A549 treated with RU486 at 1 μM for 4 hours (cell line): ENCODE data around the gene AMPD3. TPM values are rescaled to one million over a fixed set of nuclear protein-coding genes. Genes with fewer than 3 reads are reported as not detected.

ENCODE experiments used
- total RNA-seq: library from RNA; stranded (reverse); fragments of 200-300 nt; extraction: Qiagen RNA extraction; gene quantifications from 5 replicates; pipeline ENCODE4 v1.2.3, GENCODE V29; 2022; ENCODE audit warnings: low read depth

AMPD3 gene
- total RNA-seq, result 5.6 to 10.0 TPM (median 8.2 TPM) in 5 replicates

DNA sequence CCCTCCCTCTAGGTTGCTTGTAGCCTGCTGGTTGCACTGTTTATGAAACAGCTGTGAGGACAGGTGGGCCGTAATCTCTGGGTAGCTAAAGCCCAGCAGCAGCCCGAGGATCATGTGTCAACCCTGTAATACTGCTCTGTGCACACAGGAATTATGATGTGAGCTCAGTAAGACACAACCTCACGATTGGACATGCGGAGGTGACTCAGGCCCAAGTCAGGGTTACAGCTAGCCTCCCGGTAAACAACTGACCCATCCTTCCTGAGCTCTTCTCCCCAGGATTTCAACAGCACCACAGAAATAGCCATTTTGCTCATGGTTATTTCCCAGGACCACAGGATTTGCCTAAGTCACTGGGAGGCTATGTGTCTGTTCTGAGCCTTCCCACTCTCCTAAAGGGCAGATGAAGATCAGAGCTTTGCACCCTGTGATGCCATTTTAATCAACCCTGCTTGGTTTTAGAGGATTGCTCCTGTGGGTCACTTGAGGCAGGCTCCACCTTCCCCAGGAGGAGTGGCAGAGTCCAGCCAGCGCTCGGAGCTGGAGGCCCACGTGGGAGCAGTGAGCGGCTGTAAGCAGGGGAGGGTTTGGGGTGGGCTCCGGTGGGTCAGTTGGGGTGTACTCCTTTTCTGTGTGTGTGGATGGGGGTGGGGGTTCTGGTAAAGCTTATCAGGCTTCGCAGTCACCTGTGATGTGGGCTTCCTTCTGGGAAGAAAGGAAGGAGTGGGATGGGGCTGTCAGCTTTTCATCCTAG lies at the start of gene AMPD3:
Gene AMPD3 (plus strand): TSS at position 387 of the 754 bp plus-strand sequence. CDS start 6,256 bp downstream, outside the sequence.

DNA sequence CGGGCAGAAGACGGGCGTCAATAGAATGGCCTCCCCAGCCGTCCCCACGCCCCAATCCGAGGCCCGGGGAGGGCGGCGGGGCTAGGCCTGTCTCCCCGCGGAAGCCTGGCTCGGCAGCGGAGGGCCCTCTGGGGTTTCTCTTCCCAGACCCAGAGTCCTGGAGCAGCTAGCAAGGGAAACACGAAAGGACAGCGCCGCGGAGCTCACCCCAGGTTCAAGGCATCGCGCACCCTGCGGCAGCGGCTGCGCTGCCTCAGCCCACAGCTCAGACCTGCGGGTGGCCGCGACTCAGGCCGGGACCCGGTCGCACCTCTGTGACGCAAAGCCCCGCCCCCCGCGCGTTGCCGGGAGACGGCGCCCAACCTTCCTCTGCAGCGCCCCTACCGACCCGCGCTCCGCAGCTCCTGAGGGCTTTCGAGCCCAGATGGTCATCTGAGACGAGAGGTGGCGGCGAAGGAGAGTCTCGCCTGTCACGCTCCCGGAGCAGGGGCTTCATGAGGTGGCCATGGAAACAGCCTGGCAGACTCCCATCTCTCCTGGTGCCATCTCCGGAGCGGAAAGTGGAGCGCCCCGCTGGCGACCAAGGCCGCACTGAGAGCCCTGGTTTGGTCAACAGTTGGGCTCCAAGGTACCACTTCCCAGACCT lies 86.0 kb downstream of the AMPD3 start, which contains the start of gene RNF141:
Gene RNF141 (minus strand): TSS at position 273 of the 646 bp plus-strand sequence. CDS start 7,029 bp downstream, outside the sequence.

Other genes with a start within 250 kb of the AMPD3 start
- gene SBF2, start 161.0 kb upstream of the AMPD3 start, total RNA-seq, result 11.8 to 14.0 TPM (median 13.2 TPM) in 5 replicates
- gene ADM, start 150.2 kb upstream of the AMPD3 start, total RNA-seq, result 76.1 to 129 TPM (median 89.7 TPM) in 5 replicates
- gene RNF141, start 85.9 kb downstream of the AMPD3 start, total RNA-seq, result 16.6 to 24.1 TPM (median 22.0 TPM) in 5 replicates
- 0.09 to 0.28 TPM (median 0.18 TPM) in 5 replicates for gene LYVE1, start 113.4 kb downstream of the AMPD3 start, total RNA-seq
- gene IRAG1, start 238.5 kb downstream of the AMPD3 start, total RNA-seq, result 0.01 to 0.05 TPM (median 0.02 TPM) in 3 of 5 replicates, not detected in the others